A549 (cell line): ENCODE measurements around the gene PLXNC1. TPM values are rescaled to one million over a fixed set of nuclear protein-coding genes. Genes with fewer than 3 reads are reported as not detected.

ENCODE experiments used
- ATAC-seq, 2 experiments: fragments of 200-7000 bp in 1 of 2; fragments of >200 bp in 1 of 2; cut with Nextera tagmentation in 1 of 2; cut with Tn5 transposase in 1 of 2; 3 replicates each; pipeline versions ENCODE4 v1.8.0 to v1.9.1; 2018 to 2020; ENCODE audit warnings: mild to moderate bottlenecking in 1 of 2, moderate library complexity in 1 of 2
- CTCF ChIA-PET: fragments of 300-600 bp; sonication (Branson Sonifier 250); formaldehyde crosslinking; extraction: SDS; loops from one replicate; lab custom pipeline; 2021; ENCODE audit warnings: antibody characterized with exemption, inconsistent platforms; lab: Yijun Ruan, JAX
- POLR2A ChIA-PET: fragments of 350-600 bp; formaldehyde crosslinking; extraction: SDS; loops from one replicate; lab custom pipeline; 2021; ENCODE audit warnings: antibody characterized with exemption, inconsistent platforms; lab: Yijun Ruan, JAX
- DNase-seq, 2 experiments: peaks; one replicate each; pipeline versions ENCODE4 v3.0.0 to v3.0.0-alpha.2; 2011 to 2016; ENCODE audit warnings: low read depth in 1 of 2, low spot score in 1 of 2
- FAIRE-seq: peaks from 2 replicates; lab custom pipeline; 2011; peaks lifted over from hg19 to GRCh38; lab: Jason Lieb, UNC
- H3K27ac ChIP-seq, 2 experiments: fragments of >200 bp; sonication (Bioruptor Twin); formaldehyde crosslinking; 3 replicates each; pipeline ENCODE4 v1.5.1; 2016 to 2017
- H3K4me1 ChIP-seq: fragments of >200 bp; sonication (Bioruptor Twin); formaldehyde crosslinking; 3 replicates; pipeline ENCODE4 v1.6.1; 2016
- H3K4me2 ChIP-seq: fragments of >200 bp; sonication (Bioruptor Twin); formaldehyde crosslinking; 3 replicates; pipeline ENCODE4 v1.6.1; 2016
- H3K4me3 ChIP-seq: fragments of >200 bp; sonication (Bioruptor Twin); formaldehyde crosslinking; 3 replicates; pipeline ENCODE4 v1.5.1; 2016
- H3K9me3 ChIP-seq: fragments of >200 bp; sonication (Bioruptor Twin); formaldehyde crosslinking; 3 replicates; pipeline ENCODE4 v1.6.1; 2016
- ATOH8 ChIP-seq: fragments of 250-450 bp; sonication (Bioruptor Pico); IDR thresholded peaks from 2 replicates; pipeline ENCODE4 v1.5.0; 2020; ENCODE audit warnings: low read depth, mild to moderate bottlenecking, moderate library complexity
- CBX2 ChIP-seq: fragments of 200-600 bp; sonication (generic); IDR thresholded peaks from 2 replicates; pipeline ENCODE4 v1.6.1; 2016; ENCODE audit warnings: low read depth, mild to moderate bottlenecking, borderline replicate concordance
- CTCF ChIP-seq: fragments of >200 bp; sonication (Bioruptor Twin); formaldehyde crosslinking; IDR thresholded peaks from 3 replicates; pipeline ENCODE4 v1.5.1; 2016
- E2F6 ChIP-seq: IDR thresholded peaks from 2 replicates; pipeline ENCODE4 v1.6.1; 2012; ENCODE audit warnings: low read depth, borderline replicate concordance
- EHF ChIP-seq: fragments of 250-450 bp; sonication (Bioruptor Pico); IDR thresholded peaks from 2 replicates; pipeline ENCODE4 v1.5.0; 2020; ENCODE audit warnings: mild to moderate bottlenecking
- EHMT2 ChIP-seq: fragments of 200-600 bp; sonication (generic); IDR thresholded peaks from 2 replicates; pipeline ENCODE4 v1.6.1; 2016; ENCODE audit warnings: antibody characterized with exemption, low read depth, mild to moderate bottlenecking, moderate library complexity
- FOSL2 ChIP-seq, 2 experiments: fragments of 450-650 bp in 1 of 2; fragments of >200 bp in 1 of 2; sonication (Bioruptor Twin) in 1 of 2; formaldehyde crosslinking; IDR thresholded peaks; 2 replicates each; pipeline versions ENCODE4 v1.5.0 to v1.6.1; 2016 to 2020; ENCODE audit warnings: mild to moderate bottlenecking in 1 of 2, moderate library complexity in 1 of 2
- FOXS1 ChIP-seq: fragments of 250-450 bp; sonication (Bioruptor Pico); IDR thresholded peaks from 2 replicates; pipeline ENCODE4 v1.5.0; 2020; ENCODE audit warnings: mild to moderate bottlenecking, moderate library complexity
- HDAC2 ChIP-seq: fragments of 200-600 bp; sonication (generic); IDR thresholded peaks from 2 replicates; pipeline ENCODE4 v1.6.1; 2016
- HES2 ChIP-seq: fragments of >200 bp; sonication (Bioruptor Twin); formaldehyde crosslinking; IDR thresholded peaks from 2 replicates; pipeline ENCODE4 v1.6.1; 2016
- HEYL ChIP-seq: fragments of 250-450 bp; sonication (Bioruptor Pico); IDR thresholded peaks from 2 replicates; pipeline ENCODE4 v1.8.0; 2021; ENCODE audit warnings: mild to moderate bottlenecking, moderate library complexity
- JUNB ChIP-seq: fragments of >200 bp; sonication (Bioruptor Twin); formaldehyde crosslinking; IDR thresholded peaks from 2 replicates; pipeline ENCODE4 v1.6.1; 2016
- KDM5A ChIP-seq: fragments of 200-600 bp; sonication (generic); IDR thresholded peaks from 2 replicates; pipeline ENCODE4 v1.6.1; 2016; ENCODE audit warnings: antibody characterized with exemption, mild to moderate bottlenecking
- MAZ ChIP-seq: fragments of 150-350 bp; IDR thresholded peaks from 2 replicates; pipeline ENCODE4 v1.6.1; 2014; ENCODE audit warnings: antibody characterized with exemption, low read depth, low read length, borderline replicate concordance
- NPAS2 ChIP-seq: fragments of 250-450 bp; sonication (Bioruptor Pico); IDR thresholded peaks from 2 replicates; pipeline ENCODE4 v1.8.0; 2022; ENCODE audit warnings: mild to moderate bottlenecking, moderate library complexity, borderline replicate concordance
- NR3C1 ChIP-seq: fragments of >200 bp; sonication (Bioruptor Twin); formaldehyde crosslinking; IDR thresholded peaks from 3 replicates; pipeline ENCODE4 v1.6.1; 2017
- PBX3 ChIP-seq: IDR thresholded peaks from 2 replicates; pipeline ENCODE4 v1.6.1; 2012
- POLR2AphosphoS2 ChIP-seq: conservative IDR thresholded peaks from 2 replicates; pipeline ENCODE4 v1.6.1; 2012; ENCODE audit warnings: low read length, improper control_type of control experiment, inconsistent platforms
- RAD21 ChIP-seq, 2 experiments: fragments of >200 bp in 1 of 2; sonication (Bioruptor Twin) in 1 of 2; formaldehyde crosslinking in 1 of 2; IDR thresholded peaks in 1 of 2; conservative IDR thresholded peaks in 1 of 2; 2 replicates in 1 of 2; 3 replicates in 1 of 2; pipeline ENCODE4 v1.6.1; 2012 to 2018; ENCODE audit warnings: inconsistent platforms in 1 of 2
- RARB ChIP-seq: fragments of 250-450 bp; sonication (Bioruptor Pico); IDR thresholded peaks from 2 replicates; pipeline ENCODE4 v1.8.0; 2021; ENCODE audit warnings: mild to moderate bottlenecking, moderate library complexity
- RCOR1 ChIP-seq: fragments of 150-350 bp; IDR thresholded peaks from 2 replicates; pipeline ENCODE4 v1.6.1; 2014; ENCODE audit warnings: antibody characterized with exemption, low read length, low read depth
- RNF2 ChIP-seq: fragments of 200-600 bp; sonication (generic); IDR thresholded peaks from 2 replicates; pipeline ENCODE4 v1.6.1; 2016; ENCODE audit warnings: low read depth, mild to moderate bottlenecking, antibody characterized with exemption, moderate library complexity, borderline replicate concordance
- SREBF2 ChIP-seq: fragments of 450-650 bp; IDR thresholded peaks from 2 replicates; pipeline ENCODE4 v1.6.1; 2014; ENCODE audit warnings: mild to moderate bottlenecking, moderate library complexity
- TFCP2L1 ChIP-seq: fragments of 250-450 bp; sonication (Bioruptor Pico); IDR thresholded peaks from 2 replicates; pipeline ENCODE4 v1.5.0; 2021; ENCODE audit warnings: mild to moderate bottlenecking
- TP53 ChIP-seq: fragments of 250-450 bp; sonication (Bioruptor Pico); IDR thresholded peaks from 2 replicates; pipeline ENCODE4 v1.5.0; 2021; ENCODE audit warnings: mild to moderate bottlenecking, moderate library complexity
- ZFP36 ChIP-seq: fragments of 450-650 bp; IDR thresholded peaks from 2 replicates; pipeline ENCODE4 v1.6.1; 2014; ENCODE audit warnings: borderline replicate concordance; ENCODE audit not compliant: partially characterized antibody
- WGBS: methylation state at CpG from one replicate; pipeline ENCODE4 v1.1.6; 2017; ENCODE audit errors: missing lambda C conversion rate; 5-methylcytosine and 5-hydroxymethylcytosine counted together
- polyA plus RNA-seq, 4 experiments: library from polyadenylated mRNA; depleted of rRNA in 3 of 4; stranded (reverse); fragments of >200 nt; fragmentation: RNase III in 1 of 4; extraction: RNeasy Plus Mini Kit Qiagen cat#74134 plus additional on column Dnase treatment in 1 of 4; gene quantifications; 2 replicates in 3 of 4; 3 replicates in 1 of 4; pipeline ENCODE4 v1.2.3, GENCODE V29; 2011 to 2017

Gene PLXNC1
- polyA plus RNA-seq, 2 of the 4 experiments (the other 2 are of a cell fraction): 0.12 to 0.50 TPM

GRCh38 chr12:94223842-94224241 lies 75.5 kb downstream of the PLXNC1 start:
- H3K4me3 ChIP-seq: no peak overlapping the region
- H3K9me3 ChIP-seq: no peaks in the 10 kb centered on the region
- no peak for FAIRE-seq
- POLR2A ChIA-PET: no interaction called here
- no peaks in the 10 kb centered on the region for H3K4me1 ChIP-seq
- no peak for DNase-seq
- WGBS: 43% methylated on average over 7 of the region's 7 CpGs
- CTCF ChIA-PET: interaction anchor here (0.6 kb wide), 1 partner anchor 23 kb away, joined by 3 read pairs; no protein-coding TSS in a partner anchor
- ATAC-seq: no peak
- H3K4me2 ChIP-seq: no peak overlapping the region
- TF ChIP-seq HDAC2: no peak
- no peak for TF ChIP-seq SREBF2
- no peak for TF ChIP-seq RCOR1
- no peak overlapping the region for H3K27ac ChIP-seq

- 65% methylated on average over 9 of the region's 9 CpGs for WGBS
- DNase-seq: no peak
- no peak overlapping the region for H3K27ac ChIP-seq
- H3K4me2 ChIP-seq: no peak overlapping the region
- no peak for TF ChIP-seq NR3C1
- no peak for TF ChIP-seq EHMT2
- TF ChIP-seq NPAS2 (CRISPR knock-in tag): no peak
- no peak for TF ChIP-seq HES2
- TF ChIP-seq TP53 (CRISPR knock-in tag): no peak
- no peak for TF ChIP-seq SREBF2
- no peak for TF ChIP-seq KDM5A
- TF ChIP-seq RNF2: no peak
- TF ChIP-seq TFCP2L1 (CRISPR knock-in tag): no peak
- TF ChIP-seq PBX3: no peak
- no peak for TF ChIP-seq JUNB
- no peak for TF ChIP-seq ZFP36
- TF ChIP-seq CBX2: no peak
- TF ChIP-seq RAD21 (conservative IDR thresholded peaks at IDR 0.05 in 1 of 2, IDR thresholded peaks at IDR 0.05 in 1 of 2): no peak
- no peak for TF ChIP-seq EHF (CRISPR knock-in tag)
- TF ChIP-seq ATOH8 (CRISPR knock-in tag): no peak
- no peak for TF ChIP-seq HDAC2
- no peak for TF ChIP-seq MAZ
- TF ChIP-seq RARB (CRISPR knock-in tag): no peak
- TF ChIP-seq POLR2AphosphoS2: no peak
- H3K4me3 ChIP-seq: no peak overlapping the region
- FAIRE-seq: no peak
- no peaks in the 10 kb centered on the region for H3K4me1 ChIP-seq
- POLR2A ChIA-PET: no interaction called here
- CTCF ChIA-PET: interaction anchor here (0.8 kb wide), 1 partner anchor 40 kb away, joined by 3 read pairs; no protein-coding TSS in a partner anchor
- ATAC-seq: no peak
- no peaks in the 10 kb centered on the region for H3K9me3 ChIP-seq
These were observed 77.1 kb downstream of the PLXNC1 start for GRCh38 chr12:94225506-94225905.

GRCh38 chr12:94225947-94226630 lies 77.7 kb downstream of the PLXNC1 start:
- Histone ChIP-seq H3K4me3 (no peak overlapping the region), H3K4me2 (no peak overlapping the region), H3K4me1 (no peaks in the 10 kb centered on the region), H3K9me3 (no peaks in the 10 kb centered on the region), H3K27ac (no peak overlapping the region)
- no peak for ATAC-seq
- WGBS: 51% methylated on average over 5 of the region's 5 CpGs
- no peak for FAIRE-seq
- no peak for TF ChIP-seq FOSL2 (IDR thresholded peaks at IDR 0.05)
- no peak for TF ChIP-seq FOSL2 (CRISPR knock-in tag; IDR thresholded peaks at IDR 0.05)
- TF ChIP-seq RAD21 (conservative IDR thresholded peaks at IDR 0.05 in 1 of 2, IDR thresholded peaks at IDR 0.05 in 1 of 2): no peak
- TF ChIP-seq ATOH8 (CRISPR knock-in tag): no peak
- no peak for TF ChIP-seq MAZ
- TF ChIP-seq HDAC2: no peak
- no peak for TF ChIP-seq RNF2
- TF ChIP-seq FOXS1: no peak
- no peak for TF ChIP-seq E2F6
- TF ChIP-seq CTCF: no peak
- no peak for TF ChIP-seq HEYL (CRISPR knock-in tag)
- TF ChIP-seq HES2: no peak
- no peak for TF ChIP-seq SREBF2
- TF ChIP-seq EHF (CRISPR knock-in tag): no peak
- POLR2A ChIA-PET: no interaction called here
- no peak for DNase-seq
- CTCF ChIA-PET: interaction anchor here (0.8 kb wide), 1 partner anchor 40 kb away, joined by 3 read pairs; no protein-coding TSS in a partner anchor
